GM19351 (cell line): ENCODE data around the gene SPP1.
"Not testable (repeated sequence)": the region's sequence is repeated elsewhere in the genome, so short reads cannot be mapped to it uniquely, and the experiment has no call there.

Experiments
- ATAC-seq: cut with Tn5 transposase; IDR thresholded peaks from one replicate; pipeline ENCODE4 v1.9.1; 2021; ENCODE audit warnings: mild to moderate bottlenecking, moderate library complexity; ENCODE audit not compliant: unreplicated experiment

Gene SPP1

DNA sequence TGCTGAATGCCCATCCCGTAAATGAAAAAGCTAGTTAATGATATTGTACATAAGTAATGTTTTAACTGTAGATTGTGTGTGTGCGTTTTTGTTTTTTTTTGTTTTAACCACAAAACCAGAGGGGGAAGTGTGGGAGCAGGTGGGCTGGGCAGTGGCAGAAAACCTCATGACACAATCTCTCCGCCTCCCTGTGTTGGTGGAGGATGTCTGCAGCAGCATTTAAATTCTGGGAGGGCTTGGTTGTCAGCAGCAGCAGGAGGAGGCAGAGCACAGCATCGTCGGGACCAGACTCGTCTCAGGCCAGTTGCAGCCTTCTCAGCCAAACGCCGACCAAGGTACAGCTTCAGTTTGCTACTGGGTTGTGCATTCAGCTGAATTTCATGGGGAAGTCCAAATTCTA lies at the start of gene SPP1:
Gene SPP1 (plus strand): TSS at position 249 of the 400 bp plus-strand sequence. CDS start 1,182 bp downstream, outside the sequence.
- no peak for ATAC-seq

DNA sequence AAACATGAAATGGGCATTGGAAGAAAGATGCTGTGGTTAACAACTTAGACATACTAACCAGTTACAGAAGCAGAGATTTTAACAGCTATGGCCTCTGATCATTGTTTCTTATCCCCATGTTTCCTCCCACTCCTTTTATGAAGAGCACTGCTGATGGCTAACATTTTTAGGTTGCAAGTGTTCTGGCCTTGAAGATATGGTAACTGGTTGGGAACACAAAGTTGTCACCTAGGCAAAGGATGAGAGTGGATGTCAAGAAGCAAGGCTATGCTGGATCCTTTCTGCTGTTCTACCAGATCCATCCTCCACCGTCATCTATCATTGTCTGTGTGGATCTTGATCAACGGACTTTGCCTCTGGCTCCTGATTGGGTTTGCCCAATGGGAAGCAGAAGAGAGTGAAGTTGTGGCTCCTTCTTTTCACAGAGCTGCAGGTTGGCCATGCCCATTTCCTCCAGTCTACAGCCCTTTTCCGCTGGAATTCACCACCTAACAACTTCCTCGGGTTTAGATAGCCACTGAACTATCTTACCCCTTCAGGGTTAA lies 48.9 kb upstream of the SPP1 start:
- no peak for ATAC-seq

DNA sequence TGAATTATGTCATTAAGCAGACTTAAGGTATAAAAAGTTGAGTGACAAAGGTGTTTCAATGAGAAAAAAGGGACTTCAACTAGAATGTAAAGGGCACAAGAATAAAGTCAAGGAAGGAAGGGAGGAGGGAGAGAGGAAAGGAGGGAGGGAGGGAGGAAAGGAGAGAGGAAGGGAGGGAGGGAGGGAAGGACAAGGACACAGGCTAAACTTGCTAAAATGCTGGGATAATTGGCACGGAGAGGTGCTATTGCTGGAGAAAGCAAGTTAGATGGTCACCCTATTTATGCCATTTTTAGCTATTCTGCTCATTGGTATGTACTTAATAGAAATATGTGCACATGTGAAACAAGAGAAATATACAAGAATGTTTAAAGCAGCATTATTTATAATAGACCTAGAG lies 44.9 kb upstream of the SPP1 start:
- no peak for ATAC-seq

- ATAC-seq: no peak
Observed at GRCh38 chr4:87931932-87932331, 43.6 kb upstream of the SPP1 start.

DNA sequence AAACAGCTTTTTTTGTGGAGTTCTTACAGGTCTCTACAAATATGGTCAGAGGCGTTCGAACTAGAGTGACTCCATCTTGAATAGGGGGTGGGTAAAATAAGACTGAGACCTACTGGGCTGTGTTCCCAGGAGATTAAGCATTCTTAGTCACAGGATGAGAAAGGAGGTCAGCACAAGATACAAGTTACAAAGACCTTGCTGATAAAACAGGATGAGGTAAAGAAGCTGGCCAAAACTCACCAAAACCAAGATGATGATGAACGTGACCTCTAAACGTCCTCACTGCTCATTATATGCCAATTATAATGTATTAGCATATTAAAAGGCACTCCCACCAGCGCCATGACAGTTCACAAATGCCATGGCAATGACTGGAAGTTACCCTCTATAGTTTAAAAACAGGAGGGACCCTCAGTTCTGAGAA lies 42.8 kb upstream of the SPP1 start:
- no peak for ATAC-seq

- no peak for ATAC-seq
Observed at GRCh38 chr4:87933337-87933736, 42.2 kb upstream of the SPP1 start.

DNA sequence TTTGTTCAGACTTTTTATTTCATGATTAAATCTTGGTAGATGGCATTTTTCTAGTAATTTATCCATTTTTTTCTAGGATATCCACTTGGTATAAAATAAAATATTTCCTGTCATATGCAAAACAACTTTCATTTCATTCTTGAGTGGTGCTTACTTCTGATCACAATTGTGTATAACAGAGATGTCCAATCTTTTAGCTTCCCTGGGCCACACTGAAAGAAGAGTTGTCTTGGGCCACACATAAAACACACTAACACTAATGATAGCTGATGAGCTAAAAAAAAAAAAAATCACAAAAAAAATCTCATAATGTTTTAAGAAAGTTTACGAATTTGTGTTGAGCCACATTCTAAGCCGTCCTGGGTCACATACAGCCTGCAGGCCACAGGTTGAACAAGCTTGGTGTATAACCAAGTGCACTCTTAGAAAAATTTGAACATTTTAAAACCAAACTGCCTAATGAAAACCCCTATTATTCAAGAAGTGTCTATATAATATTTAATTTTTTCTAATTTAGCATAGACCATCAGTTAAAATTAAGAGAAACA lies 41.3 kb upstream of the SPP1 start:
- no peak for ATAC-seq

GRCh38 chr4:87934973-87935372 lies 40.5 kb upstream of the SPP1 start:
- ATAC-seq: no peak

GRCh38 chr4:87935954-87936353 lies 39.6 kb upstream of the SPP1 start:
- not testable (repeated sequence) for ATAC-seq

DNA sequence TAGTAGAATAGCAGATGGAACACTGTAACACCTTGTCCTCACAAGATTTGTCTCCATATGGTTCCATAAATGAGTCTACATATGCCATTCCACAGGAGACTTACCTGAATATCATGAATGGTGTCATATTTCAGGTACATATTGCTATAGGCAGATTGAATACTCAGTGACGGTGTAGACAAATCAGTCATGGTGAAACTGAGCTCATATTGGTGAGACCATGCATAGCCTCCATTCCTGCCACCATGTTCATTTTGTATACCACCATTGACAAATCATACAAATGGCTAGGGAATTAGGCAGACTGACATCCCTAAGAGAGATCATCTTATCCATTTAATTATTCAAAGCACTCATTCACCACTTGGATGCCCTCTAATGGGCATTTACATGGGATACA lies 38.0 kb upstream of the SPP1 start:
- no peak for ATAC-seq

DNA sequence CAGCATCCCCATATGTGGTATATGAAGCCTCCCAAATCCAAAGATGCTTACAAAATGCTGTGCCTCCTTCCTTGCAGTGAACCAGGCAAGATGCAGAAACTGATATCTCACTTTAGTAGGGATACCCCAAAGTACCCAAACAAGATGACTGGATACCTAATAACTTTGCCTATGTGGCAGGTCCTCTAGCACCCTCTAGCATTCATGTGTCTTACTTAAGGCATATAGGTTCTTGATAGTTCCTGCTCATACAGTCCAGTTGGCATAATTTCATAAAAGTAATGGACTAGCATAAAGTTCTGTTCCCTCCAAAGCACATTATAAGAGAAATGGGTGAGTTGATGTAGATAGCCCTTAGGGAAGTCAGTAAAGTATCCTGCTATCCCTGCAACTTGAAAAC lies 36.8 kb upstream of the SPP1 start:
- ATAC-seq: no peak

GRCh38 chr4:87939978-87940690 lies 35.4 kb upstream of the SPP1 start:
- ATAC-seq: no peak

DNA sequence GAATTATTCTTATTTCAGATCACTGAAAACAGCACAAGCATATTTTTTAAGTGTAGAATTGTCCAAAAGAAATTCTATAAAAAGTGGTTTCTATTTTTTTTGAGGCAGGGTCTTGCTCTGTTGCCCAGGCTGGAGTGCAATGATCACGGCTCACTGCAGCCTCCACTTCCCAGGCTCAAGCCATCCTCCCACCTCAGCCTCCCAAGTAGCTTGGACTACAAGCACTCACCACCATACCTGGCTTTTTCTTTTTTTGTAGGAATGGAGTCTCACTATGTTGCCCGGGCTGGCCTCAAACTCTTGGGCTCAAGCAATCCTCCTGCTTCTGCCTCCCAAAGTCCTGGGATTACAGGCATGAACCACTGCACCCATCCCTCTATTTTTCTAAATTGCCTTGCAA lies 34.7 kb upstream of the SPP1 start:
- not testable (repeated sequence) for ATAC-seq

DNA sequence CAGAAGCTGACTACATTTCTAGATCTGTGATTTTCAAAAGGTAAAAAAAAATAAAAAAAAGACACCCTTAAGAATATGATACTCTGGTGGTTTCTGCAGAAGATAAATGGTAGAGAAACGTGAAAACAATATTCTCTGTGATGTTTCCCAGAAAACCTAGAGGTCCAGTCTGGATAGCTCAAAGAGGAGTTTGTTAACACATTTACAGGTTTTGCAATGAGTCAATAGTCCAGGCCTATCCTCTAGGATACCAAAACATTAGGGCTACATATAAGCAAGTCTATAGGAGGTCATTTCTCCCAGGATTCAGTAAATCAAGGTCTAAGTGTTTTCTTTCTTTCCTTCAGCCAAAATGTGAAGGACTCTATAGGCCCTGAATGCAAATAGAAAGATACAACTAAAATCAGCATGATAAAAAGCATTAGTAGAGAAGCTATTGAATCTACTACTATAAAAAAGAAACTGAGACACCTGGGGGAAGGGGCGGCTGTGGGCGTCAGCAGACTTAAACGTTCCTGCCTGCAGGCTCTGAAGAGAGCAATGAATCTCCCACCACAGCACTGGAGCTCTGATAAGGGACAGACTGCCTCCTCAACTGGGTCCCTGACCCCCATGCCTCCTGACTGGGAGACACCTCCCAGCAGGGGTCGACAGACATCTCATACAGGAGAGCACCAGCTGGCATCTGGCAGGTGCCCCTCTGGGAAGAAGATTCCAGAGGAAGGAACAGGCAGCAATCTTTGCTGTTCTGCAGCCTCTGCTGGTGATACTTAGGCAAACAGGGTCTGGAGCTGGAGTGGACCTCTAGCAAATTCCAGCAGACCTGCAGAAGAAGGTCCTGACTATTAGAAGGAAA lies 33.7 kb upstream of the SPP1 start:
- no peak for ATAC-seq

DNA sequence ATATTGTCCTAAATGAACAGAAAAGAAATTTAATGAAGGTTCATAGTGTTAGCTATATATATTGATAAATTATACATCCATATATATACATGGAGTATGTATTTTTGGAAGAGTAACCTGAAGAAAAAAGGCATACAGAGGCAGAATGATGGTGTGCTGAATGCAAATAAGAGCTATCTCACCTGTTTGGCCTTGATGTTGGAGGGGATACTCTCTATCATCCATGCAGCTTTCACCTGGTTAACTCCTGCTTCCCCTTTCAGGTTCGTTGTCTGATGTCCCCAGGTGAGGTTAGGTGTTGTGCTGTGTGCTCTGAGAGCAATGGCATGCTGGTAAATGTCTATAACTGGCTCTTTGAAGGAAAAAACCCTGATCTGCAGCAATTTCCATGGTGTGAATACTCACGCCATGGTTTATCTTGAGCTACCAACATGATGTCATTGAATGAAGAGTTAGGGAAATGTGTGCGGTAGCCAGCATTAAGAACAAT lies 31.8 kb upstream of the SPP1 start:
- ATAC-seq: no peak

GRCh38 chr4:87944967-87945366 lies 30.5 kb upstream of the SPP1 start:
- ATAC-seq: no peak

DNA sequence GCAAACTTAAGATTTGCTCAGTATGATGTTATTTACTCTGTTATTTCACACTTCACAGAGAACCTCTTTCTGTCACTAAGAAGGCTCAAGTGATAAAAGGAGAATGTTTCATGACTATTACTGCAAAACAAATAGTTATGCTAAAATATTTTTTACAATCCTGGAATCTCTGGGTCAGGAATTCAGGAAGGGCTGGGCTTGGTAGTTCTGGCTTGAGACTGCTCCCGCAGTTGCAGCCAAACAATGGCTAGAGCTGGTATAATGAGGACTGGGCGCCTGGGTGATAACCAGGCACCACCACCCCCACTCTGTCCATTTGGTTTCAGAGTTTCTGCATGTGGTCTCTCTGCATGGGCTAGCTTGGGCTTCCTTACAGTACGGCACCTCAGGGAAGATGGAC lies 28.7 kb upstream of the SPP1 start:
- ATAC-seq: no peak

GRCh38 chr4:87947381-87948160 lies 27.9 kb upstream of the SPP1 start:
- ATAC-seq: no peak

DNA sequence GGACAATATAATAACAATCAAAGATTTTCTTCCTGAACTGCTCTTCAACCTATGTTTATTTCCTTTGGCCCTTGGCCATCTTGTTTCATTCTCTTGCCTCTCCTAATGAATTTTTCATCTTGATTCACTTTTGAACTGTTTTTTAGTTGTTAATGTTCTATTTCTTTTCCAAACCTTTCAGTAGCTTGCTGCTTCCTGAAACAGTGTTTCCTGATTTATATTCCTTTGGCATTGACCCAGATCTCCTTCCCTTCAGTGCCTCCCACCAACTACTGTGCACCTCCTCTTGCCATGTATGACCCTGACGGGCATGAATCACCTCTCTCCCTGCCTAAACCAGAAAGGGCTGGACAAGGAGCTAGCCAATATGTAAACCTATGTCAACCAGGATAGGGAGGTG lies 25.6 kb upstream of the SPP1 start:
- ATAC-seq: no peak

GRCh38 chr4:87950493-87950892 lies 25.0 kb upstream of the SPP1 start:
- ATAC-seq: no peak
